GM21390 (cell line): Measurements from ENCODE around the gene GCK.
"Not testable (repeated sequence)": the region's sequence is repeated elsewhere in the genome, so short reads cannot be mapped to it uniquely, and the experiment has no call there.

Experiments used
- ATAC-seq: cut with Tn5 transposase; IDR thresholded peaks from one replicate; pipeline ENCODE4 v1.9.1; 2021; ENCODE audit not compliant: unreplicated experiment

Gene GCK

DNA sequence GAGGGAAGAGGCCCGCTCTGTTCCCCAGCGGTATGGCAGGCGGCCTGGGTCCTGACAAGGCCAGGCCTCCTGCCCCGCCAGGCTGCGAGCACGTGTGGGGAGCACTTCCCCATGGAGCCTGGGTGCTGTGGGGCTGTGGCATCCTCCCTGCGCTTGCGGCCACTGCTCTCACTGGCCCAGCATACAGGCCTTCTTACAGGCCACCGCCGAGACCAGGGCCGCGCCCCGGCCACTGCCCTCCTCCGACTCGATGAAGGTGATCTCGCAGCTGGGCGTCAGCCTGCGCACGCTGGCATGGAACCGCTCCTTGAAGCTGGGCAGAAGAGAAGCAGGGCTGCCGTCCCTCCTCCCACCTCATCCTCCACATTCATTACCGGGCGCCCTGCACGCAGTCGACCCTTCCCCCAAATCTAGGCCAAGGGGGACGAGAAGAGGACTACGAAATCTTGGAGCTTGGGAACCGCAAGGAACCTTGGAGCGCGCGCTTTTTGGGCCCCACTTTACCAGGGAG is 44.2 kb downstream of the GCK start:
- no peak for ATAC-seq

DNA sequence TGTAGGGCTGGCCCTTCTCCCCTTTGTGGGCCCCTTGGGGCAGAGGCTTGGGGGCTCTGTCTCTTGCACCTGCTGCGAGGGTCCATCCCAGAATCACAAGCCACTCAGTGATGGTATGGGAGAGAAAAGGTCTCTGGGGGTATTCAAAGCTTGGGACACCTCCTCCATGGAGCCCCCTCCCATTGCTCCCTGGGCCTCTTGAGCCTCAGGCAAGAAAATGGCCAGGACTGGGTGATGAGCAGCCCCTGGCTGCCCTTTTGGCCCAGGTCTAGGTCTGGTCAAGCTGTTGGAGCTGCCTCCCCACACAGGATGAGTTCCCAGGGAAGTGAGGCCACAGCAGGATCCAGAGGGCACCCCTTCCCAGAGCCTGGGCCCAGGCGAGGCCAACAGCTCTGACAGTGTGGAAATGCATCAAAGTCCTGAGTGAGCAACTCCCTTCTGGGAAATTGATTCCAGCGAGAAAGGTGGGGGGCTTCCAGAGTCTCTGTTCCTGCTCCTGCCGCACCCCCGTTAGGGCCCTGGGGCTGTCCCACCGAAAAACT is 44.7 kb downstream of the GCK start:
- ATAC-seq: no peak

- no peak for ATAC-seq
Measured at GRCh38 chr7:44143646-44144250, 45.5 kb downstream of the GCK start.

GRCh38 chr7:44142028-44142427 is 47.2 kb downstream of the GCK start:
- no peak for ATAC-seq

DNA sequence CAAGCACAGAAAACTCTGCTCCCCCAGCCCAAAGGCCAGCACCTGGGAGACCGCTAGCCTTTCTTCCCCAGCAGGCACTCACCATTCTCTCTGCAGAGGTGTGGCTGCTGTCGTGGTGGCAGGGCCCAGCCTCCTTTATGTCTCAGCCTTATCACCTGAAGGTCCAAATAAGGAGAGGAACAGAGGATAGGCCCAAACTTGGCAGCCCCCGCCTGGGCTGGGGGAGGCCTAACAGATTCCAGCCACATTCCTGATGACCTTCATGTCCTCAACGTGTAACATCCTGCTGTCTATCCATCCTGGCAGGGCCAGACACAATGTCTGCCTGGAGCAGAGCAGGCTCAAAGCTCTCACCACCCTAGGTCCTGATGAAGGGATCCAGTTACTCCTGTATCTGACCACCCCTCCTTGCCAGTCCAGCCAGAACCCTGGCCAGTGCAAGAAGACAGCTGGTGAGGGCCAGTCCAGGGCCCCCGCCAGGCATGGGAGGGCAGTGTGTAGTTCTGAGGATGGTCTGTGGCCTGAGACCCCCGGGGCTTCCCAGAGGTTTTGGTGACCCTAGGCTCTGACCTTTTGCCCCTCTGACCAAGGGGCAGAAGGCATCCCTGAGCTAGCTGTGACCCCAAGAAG is 47.9 kb downstream of the GCK start, which contains the start of gene MYL7:
TSS of gene MYL7 (minus strand) at position 112 of the 630 bp plus-strand sequence. CDS start at position 85, 27 bp downstream.
- no peak for ATAC-seq

GRCh38 chr7:44140341-44140740 is 48.9 kb downstream of the GCK start:
- ATAC-seq: no peak

GRCh38 chr7:44139311-44140010 is 49.8 kb downstream of the GCK start:
- no peak for ATAC-seq

- ATAC-seq: no peak
Measured at GRCh38 chr7:44138698-44139097, 50.5 kb downstream of the GCK start.

GRCh38 chr7:44136731-44137130 is 52.5 kb downstream of the GCK start:
- ATAC-seq: no peak

- no peak for ATAC-seq
Measured at GRCh38 chr7:44134943-44135628, 54.2 kb downstream of the GCK start.

DNA sequence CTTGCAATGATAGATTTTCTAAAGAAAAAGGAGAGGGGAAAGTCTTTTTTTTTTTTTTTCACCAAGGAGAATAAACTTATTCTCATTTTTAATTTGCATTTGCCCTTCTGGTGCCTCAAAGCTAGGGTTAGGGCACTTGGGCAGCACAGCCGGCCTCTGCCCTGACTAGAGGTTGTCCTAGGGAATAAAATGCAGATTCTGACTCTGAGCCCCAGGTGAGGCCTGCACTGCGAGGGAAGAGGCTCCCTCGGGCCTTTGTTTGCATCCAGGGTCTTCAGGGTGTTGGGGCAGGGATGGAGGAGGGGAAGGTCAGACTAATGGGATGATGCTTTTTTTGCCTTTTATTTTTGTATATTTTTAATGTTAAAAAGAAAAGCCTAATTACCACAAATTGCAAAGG is 55.9 kb downstream of the GCK start:
- ATAC-seq: no peak

- ATAC-seq: no peak
Measured at GRCh38 chr7:44132039-44132438, 57.2 kb downstream of the GCK start.

DNA sequence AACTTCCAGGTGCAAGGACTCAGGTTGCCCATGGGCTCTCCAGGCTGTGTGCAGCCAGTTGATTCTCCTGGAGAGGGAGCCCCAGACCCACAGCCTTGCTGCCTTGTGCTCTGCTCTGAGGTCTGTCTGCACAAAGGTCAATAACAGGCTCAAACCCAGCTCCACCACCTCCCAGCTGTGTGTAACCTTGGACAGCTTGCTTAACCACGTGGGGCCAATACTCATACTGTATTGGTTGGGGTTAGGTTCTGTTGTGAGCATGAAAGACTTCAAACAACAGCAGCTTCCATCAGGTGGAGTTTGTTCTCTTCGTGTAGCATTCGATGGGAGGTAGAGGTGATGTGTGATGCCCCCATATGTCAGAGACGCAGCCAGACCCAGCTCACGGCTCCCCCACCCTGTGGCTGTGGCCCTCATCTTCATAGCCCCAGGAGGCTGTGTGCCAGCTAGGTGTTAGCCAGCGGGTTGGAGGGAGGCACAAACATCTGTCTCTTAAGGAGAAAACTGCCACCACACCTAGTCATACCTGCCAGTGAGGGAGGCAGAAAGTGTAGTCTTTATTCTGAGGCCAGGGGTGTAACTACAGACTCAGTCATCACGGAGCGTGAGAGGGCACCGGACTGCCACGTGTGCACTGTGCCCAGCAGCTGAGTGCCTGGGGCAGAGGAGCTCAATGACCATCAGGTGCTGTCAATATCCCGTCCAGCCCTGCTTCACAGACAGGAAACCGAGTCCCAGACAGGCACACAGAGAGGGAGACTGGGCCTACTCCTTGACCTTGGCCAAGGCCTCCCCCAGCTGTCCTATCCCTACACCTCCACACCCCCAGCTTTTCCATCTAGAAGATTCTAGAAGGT is 57.8 kb downstream of the GCK start:
- ATAC-seq: no peak

DNA sequence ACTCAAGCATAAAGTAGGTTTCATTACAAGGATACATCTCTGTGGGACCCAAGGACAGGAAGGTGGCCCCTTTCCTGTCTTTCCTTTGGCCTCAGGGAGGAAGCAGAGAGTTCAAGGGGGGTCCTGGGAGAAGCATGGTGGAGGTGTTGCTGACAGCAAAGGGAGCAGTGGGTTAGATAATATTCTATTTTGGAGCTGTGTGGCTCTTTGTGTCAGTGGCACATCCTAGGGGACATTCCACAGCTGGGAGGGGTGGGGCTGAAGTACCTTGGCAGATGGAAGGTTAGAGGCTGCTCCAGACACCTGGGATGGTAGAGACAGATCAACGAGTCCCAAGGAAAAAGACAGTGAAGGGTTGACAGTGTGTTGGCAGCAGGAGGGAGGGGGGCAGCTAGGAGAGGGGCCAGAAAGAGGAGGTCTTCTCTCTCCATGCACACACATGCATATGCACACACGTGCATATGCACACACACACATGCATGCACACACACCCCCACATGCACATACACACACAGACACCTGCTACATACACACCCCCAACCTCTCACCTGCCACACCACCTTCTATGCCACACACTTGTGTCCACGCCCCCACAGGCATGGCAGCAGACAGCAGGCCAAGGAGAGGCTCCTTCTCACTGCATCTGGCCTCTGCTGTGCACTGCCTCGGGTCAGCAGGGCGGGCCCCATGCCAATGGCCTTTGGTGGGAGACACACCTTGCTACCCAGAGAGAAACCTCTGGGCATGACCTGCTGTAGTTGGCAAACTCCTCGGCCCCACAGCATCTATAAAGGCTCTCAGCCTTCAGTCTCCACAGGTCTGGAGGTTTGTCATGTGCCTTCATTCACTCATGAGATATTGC is 60.3 kb downstream of the GCK start:
- no peak for ATAC-seq

DNA sequence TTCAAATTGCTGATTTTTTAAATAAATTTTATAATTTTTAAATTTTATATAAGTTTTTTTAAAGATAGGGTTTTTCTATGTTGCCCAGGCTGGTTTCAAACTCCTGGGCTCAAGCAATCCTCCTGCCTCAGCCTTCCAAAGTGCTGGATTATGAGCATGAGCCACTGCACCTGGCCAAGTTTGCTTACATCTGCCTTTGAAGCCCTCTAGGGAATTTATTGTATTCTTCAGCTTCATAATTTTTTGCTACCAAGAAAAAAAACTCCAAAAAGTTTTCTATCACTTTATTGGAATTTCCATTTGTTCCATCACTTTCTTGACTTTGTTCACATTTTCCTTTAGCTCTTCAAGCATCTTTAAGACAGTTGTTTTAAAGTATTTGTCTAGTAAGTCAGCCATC is 62.1 kb downstream of the GCK start:
- no peak for ATAC-seq

DNA sequence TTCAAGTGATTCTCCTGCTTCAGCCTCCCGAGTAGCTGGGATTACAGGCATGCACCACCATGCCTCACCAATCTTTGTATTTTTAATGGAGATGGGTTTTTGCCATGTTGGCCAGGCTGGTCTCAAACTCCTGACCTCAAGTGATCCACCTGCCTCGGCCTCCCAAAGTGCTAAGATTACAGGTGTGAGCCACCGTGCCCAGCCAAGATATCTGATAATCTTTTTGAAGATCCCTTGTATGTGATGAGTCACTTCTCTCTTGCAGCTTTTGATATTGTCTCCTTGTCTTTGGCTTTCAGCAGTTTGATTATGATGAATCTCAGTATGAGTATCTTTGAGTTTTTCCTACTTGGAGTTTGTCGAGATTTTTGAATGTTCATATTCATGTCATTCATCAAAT is 62.7 kb downstream of the GCK start:
- not testable (repeated sequence) for ATAC-seq

DNA sequence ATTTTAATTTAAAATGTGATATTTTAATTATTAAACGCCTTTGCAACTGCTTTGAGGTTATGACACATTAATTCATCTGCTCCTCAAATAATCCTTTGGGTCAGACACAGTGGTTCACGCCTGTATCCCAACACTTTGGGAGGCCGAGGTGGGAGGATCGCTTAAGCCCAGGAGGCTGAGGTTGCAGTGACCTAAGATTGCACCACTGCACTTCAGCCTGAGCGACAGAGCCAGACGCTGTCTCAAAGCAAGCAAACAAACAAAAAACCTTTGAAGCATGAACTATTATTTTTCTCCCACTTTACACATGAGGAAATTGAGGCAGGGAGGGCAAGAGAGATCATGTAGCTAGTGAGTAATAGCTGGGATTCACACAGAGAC is 64.4 kb downstream of the GCK start:
- ATAC-seq: no peak

- peak; percentile 99 for ATAC-seq
Measured at GRCh38 chr7:44123190-44124003, 65.8 kb downstream of the GCK start, which contains the start of gene POLD2. Gene POLD2, minus strand, starts transcription at chr7:44123548. Its CDS starts 1,495 bp downstream, at chr7:44122053.
